Limb (tissue), 2 donors: Measurements from ENCODE around the gene OR2A42.
"Not testable (repeated sequence)": the region's sequence is repeated elsewhere in the genome, so short reads cannot be mapped to it uniquely, and the experiment has no call there.

Source experiments
- DNase-seq, 2 donors: peaks; one replicate each; pipeline ENCODE4 v3.0.0-alpha.2; 2016; ENCODE audit errors: extremely low spot score in 2 of 2

The OR2A42 gene

DNA sequence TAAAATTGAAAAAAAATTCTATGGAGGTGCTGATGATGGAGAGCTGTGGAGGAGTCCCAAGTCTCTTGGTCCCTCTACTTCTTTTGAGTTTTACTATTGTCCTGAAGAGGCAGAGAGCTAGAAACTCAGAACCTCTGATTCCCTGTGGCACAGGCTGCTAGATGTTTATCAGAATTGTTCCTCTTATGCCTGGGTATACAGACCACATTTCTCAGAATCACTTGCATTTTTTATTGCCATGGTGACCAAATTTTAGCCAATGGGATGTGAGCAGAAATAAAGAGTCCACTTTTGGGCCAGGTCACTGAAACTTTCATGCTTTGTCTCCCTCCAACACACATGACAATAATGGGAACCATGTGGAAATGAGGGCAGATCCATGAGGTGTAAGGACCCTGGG lies 15.7 kb downstream of the OR2A42 start:
- not testable (repeated sequence) for DNase-seq

DNA sequence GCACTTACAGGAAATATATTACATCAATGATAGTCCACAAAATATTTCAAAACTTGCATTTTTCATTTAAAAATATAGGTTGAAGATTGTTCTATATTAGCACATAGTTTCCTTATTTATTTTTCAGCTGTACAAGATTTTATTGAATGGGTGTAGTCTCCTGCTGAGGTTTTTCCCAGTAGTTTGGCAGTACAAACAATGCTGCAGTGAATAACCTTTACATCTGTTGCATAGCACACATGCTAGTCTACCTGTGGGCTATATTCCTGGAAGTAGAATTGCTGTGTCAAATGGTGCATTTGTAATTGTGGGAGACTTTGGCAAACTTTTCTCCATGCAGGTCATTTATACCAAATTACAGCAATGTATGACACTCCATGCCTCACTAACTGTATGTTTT lies 18.9 kb downstream of the OR2A42 start:
- not testable (repeated sequence) for DNase-seq

DNA sequence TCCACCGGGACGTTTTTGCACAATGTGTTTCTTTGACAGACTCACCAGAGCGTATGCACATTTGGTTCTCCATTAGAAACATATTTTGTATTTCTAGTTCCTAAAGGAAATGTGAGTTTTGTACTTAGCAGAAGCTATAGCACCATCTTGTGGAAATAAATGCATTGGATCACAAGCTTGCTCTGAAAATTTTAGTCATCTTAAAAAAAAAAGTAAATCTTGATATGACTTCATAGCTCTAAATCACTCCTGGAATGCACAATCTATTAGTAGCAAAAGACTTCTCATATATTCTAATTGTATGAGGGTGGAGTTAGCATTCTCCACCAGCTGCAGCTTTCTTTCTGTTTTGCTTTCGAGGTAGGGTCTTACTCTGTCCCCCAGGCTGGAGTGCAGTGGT lies 20.3 kb downstream of the OR2A42 start:
- DNase-seq = not testable (repeated sequence)

DNA sequence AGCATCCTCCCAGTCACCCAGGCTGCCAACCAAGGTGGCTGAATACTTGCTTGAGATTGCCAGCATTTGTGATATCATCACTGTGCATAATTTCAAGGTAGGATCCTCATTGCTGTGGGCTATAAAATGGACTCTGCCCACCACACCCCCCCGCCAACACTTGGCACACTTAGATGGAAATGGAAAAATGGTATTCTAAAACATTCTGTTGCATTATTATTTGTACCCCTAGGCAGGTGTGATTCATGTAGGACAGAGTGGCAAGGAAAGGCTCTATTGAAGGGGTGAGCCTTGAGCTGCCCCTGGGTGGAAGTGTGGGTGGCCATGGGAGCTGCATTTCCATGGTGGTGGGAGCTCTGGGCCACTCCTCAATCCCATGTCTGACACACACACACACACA lies 20.8 kb downstream of the OR2A42 start:
- not testable (repeated sequence) for DNase-seq

DNA sequence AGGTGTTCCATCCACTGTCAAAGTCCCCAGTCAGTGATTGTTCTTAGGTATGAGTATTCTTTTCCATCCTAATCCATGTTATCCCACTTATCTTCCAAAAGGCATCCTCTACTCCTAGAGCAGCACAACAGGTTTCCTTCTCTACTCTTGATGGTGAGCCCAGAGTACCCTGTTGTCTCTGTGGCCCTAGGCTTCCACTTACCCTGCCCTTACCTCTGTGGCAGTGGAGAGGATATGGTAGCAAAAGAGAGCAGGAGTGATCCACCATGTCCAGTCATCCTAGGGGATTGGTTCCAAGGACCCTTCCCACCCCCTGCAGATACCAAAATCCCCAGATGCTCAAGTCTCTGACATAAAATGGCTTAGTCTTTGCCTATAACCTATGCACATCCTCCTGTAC lies 22.2 kb downstream of the OR2A42 start:
- not testable (repeated sequence) for DNase-seq

DNA sequence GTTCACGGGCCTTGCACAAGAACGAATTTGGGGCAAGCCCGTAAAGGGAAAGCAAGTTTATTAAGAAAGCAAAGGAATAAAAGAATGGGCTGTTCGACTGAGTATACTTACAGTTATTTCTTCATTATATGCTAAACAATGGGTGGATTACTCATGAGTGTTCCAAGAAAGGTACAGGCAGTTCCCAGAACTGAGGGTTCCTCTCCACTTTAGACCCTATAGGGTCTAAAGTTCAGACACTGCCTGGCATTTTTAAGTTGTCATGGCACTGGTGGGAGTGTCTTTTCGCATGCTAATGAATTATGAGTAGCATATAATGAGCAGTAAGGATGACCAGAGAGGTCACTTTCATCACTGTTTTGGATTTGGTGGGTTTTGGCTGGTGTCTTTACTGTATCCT lies 34.1 kb downstream of the OR2A42 start:
- not testable (repeated sequence) for DNase-seq

DNA sequence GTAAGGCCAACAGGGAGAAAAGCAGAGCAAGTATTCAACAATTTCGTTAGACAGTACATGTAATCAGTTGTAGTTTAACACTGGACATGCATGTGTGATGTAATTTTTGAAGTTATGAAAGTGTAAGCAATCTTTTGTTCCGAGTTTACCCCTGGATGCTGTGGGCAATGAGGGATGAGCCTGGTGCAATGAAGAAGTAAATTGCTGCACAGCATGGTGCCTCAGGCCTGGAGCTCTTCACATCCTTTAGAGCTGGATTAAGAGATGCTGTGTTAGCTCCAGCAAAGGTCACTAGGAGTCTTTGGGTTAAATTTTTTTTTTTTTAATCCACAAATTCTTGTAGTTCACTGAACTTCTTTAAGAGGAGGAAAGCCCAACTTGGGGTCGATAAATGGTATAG lies 36.3 kb downstream of the OR2A42 start:
- DNase-seq = not testable (repeated sequence)

DNA sequence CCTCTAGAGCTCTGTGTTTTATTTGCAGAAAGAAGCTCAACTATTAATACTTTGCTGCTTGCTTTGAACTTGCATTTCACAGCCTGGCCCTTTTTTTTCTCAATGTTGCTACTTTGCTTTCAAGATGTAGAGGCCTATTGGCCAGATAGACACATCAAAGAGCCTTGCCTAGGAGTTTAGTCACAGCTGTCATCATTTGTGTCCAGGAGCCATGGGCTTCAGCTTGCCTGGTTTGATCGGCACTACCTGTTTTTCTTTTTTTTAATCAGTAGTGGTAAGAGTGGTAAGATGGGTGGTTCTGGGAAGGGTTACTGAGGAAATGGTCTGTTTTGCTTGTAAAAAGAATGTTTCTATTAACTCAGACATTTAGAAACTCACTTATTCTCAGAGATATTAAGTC lies 37.4 kb downstream of the OR2A42 start:
- DNase-seq = not testable (repeated sequence)

DNA sequence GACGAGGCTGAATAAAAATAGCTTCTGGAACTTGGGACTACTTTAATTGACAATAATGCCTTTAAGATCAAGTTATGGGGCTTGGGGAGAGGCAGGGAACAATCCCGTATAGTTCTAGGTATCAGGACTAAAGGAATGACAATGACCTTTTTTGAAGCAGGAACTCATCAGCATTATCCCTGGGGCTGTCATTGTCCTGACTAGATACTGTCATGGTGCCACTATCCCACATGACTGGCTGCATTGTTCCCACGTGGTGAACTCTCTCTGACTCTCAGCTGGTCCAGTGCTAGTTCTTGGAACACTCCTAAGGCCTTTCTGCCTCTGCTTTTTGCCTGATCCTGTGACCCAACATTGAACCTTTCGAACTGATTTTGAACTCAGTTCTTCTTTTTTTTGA lies 40.5 kb downstream of the OR2A42 start:
- not testable (repeated sequence) for DNase-seq

DNA sequence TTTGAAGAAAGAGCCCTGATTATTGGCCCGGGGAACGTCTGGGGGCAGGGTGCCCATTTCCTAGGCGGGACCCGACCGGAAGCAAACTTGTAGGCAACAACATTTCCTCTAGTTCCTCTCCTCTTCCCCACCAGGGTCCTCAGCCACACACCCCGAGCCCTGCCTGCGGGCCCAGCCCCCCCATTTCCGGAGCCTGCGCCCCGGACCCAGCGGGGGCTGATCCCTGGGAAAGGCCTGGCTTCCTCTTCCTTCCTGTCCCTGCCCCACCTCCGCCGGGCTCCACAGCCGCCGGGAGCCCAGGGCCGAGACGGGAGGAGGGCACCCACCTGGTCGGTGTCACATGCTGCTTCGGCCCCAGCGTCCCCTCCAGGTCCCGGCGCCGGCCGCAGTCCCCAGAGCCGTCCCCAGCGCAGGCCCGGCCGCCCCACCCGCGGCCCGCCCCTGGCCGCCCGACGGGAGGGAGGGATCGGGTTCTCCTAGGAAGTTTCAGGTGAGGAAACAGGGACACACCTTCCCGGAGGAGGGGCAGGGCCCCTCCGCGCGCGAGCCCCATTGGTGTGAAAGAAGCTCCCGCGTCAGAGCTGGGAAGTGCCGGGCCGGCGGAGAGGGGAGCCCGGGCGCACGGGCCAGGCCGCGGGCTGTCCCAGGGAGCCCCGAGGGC lies 44.1 kb downstream of the OR2A42 start, which contains the start of gene ARHGEF35:
TSS of gene ARHGEF35 (minus strand) at position 622 of the 661 bp plus-strand sequence. CDS start 7,450 bp downstream, outside the sequence.
- not testable (repeated sequence) for DNase-seq

DNA sequence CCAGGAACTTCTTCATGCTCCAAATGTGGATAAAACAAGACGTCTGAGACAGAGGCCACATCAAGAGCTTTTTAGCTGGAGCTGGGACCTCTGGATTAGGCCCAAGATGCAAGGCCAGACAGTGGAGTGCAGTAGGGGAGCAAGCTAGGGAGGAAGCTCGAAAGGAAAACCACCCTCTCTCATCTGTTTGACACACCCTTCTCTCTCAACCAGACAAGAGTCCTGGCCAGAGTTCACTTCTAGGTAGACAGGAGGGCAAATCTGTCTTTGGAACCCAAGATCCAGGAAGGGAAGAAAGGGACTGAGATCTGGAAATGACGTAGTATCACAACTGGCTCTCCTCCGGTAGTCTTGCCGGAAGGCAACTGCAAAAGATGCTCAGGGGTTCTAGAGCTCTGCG lies 45.0 kb downstream of the OR2A42 start:
- not testable (repeated sequence) for DNase-seq

DNA sequence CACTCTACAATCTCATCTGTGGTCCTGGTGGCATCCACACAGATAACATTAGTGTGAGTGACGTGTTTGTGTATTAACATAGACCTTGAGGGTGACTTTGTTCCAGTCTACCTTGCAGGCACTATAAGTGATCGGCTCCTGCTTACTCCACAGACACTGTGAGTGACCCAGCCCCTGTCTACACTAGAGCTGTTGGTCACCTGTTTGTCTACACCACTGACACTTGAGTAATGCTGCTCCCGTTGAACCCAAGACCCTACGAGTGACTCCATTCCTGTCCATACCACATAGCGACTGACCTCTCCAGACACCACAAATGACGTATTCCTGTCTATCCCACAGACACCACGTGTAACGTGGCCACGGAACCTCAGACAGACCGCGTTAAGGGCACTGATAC lies 45.6 kb downstream of the OR2A42 start:
- DNase-seq = not testable (repeated sequence)

DNA sequence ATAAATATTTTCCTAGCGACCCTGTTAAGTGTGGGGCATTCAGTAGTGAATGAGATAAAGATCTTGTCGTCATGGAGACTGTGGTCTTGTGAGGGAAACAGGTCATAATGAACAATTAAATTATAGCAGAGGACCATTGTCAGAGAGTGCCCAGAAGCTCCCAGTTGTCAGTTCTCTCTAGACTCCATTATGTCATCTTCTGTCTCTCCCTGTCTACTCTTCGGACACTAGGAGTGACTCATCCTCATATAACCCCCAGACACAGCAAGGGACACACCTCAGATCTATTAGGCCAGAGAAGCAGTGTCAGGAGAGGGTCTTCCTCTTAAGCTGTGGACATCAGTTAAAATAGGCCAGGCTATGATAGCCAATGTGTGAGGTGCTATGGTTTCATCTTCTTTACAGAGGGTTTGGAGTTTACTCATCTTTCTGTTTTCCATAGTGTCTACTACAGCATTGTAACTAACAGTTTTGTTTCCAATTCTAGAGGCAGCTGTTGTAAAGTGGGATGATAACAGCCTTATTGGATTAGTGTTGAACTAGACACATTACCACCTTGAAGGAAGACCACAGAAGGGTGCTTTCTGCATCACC lies 50.7 kb downstream of the OR2A42 start:
- not testable (repeated sequence) for DNase-seq

DNA sequence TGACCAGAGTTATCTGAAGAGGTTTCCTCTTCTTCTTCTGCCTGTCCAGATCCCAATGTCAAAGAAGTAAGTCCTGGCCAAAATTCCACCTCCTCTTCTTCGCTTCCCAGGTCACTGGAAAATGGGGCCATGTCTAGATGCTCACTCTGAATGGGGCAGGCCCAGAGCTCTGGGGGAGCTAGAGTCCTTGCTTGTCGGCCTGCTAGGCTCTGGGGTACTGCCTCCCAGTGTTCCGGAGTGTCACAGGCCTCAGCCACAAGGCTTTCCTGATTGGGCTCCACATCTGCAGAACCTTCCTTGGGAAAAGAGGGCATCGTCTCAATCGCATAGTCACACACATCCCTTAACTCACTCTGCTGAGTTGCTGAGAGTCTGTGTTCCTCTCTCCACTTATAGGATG lies 51.6 kb downstream of the OR2A42 start:
- not testable (repeated sequence) for DNase-seq

DNA sequence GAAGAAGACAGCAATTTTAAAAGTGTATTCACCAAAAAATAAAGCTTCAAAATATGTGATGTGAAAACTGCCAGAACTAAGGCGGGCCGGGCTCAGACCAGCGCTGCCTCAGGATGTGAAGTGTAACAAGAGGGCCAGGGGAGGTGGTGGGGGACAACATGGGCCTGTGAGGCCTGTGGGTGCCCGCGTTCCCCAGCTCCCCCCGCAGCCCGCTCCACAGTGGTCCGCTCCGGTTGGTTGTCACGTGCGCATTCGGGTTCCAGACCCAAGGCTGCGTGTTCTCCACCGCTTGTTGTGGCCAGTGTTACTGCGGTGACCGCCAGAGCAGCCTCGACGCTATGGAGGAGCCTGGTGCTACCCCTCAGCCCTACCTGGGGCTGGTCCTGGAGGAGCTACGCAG lies 56.2 kb downstream of the OR2A42 start, which contains the start of gene CTAGE4:
TSS of gene CTAGE4 (plus strand) at position 301 of the 400 bp plus-strand sequence. CDS start at position 339, 38 bp downstream.
- not testable (repeated sequence) for DNase-seq

DNA sequence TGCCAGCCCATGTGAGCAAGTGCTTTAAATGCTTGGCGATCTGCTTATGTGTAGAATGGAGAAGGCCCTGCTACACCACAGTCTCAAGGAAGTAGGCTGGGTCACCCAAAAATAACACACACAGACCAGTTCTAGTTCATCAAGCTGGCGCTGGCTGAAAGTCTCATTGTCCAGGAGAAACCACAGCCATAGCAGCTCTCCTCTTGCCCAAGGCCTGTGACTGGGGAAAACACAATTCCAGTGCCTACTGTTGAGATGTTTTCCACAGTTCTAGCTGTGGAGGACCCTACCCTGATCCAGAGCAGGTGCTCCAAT lies 60.3 kb downstream of the OR2A42 start:
- not testable (repeated sequence) for DNase-seq

DNA sequence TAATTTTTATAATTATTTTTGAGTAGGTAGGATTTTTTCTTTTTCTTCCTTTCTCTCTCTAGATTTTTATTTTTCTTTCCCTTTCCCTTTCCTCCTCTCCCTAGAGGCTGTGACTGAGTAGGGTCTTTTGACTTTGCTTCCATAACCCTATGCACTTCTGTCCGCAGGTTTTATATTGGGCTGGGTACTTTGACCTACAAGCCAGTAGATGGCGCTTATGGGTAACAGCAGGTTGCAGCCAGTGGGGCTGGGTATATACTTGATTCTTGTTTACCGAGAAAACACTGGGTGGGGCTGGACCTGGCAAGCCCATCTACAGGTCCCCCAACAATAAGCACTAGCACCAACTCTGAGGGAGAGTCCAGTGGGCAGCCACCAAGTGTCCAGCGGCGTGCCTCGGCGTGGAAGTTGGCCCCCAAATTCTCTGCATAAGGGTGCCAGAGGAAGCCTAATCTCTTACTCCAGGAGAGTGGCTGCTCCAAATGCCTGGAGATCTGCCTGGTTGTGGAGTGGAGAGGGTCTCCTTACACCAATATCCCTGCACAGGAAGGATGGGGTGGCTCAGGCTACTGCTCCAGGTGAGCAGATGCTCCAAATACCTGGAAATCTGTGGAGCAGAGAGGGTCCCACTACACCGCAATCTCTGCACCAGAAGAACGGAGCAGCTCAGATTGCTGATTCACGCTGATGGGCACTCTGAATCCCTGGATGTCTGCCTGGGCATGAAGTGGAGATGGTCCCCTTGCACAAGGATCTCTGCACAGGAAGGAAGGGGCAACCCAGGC lies 60.8 kb downstream of the OR2A42 start:
- not testable (repeated sequence) for DNase-seq
